HG02943 (cell line): Measurements from ENCODE around the gene MCEMP1.

Source experiments
- ATAC-seq: cut with Tn5 transposase; IDR thresholded peaks from one replicate; pipeline ENCODE4 v1.9.1; 2021; ENCODE audit warnings: mild to moderate bottlenecking, low read depth, moderate library complexity; ENCODE audit not compliant: unreplicated experiment

MCEMP1 gene

GRCh38 chr19:7692417-7693088, 15.7 kb downstream of the MCEMP1 start:
- ATAC-seq = no peak

- no peak for ATAC-seq
Measured at GRCh38 chr19:7694499-7694898, 17.6 kb downstream of the MCEMP1 start.

- no peak for ATAC-seq
Measured at GRCh38 chr19:7697721-7698287, 20.9 kb downstream of the MCEMP1 start.

DNA sequence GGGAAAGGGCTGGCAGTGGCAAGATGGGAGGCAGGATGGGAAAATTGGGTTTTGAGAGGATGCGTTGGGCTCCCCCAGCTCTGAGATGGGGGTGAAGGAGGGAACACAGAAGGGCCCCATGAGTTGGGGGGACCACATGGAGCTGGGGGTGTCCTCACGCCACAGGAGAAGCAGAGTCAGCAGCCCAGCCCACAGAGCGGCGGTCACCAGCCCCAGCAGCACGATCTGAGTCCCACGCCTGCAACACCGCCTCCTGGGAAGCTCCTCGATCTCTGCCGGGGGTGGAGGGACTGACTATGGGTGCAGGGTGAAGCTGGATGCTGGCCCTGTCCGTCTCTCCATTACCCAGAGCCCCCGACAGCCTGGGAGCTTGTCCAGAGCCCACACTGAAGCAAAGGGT, 21.7 kb downstream of the MCEMP1 start:
- no peak for ATAC-seq

DNA sequence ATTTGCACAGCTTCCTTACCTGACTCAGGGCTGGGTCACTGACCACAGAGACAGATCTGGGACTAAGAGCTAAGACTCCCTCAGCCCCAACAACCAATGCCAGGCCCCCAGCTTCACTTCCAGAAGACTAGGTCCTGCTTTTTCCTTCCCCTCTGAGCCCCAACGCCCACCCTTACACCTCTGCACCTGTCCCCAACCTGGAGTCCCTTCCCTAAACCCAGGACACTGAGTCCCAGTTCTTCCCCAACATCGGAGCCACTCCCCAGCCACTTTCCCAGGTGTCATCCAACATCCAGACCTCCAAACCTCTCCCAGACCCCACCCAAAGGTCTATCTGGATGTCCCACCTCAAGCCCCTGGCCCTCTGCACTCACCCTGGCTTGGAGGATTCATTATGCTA, 22.1 kb downstream of the MCEMP1 start:
- ATAC-seq = no peak

GRCh38 chr19:7699417-7700401, 22.8 kb downstream of the MCEMP1 start:
- ATAC-seq = no peak

DNA sequence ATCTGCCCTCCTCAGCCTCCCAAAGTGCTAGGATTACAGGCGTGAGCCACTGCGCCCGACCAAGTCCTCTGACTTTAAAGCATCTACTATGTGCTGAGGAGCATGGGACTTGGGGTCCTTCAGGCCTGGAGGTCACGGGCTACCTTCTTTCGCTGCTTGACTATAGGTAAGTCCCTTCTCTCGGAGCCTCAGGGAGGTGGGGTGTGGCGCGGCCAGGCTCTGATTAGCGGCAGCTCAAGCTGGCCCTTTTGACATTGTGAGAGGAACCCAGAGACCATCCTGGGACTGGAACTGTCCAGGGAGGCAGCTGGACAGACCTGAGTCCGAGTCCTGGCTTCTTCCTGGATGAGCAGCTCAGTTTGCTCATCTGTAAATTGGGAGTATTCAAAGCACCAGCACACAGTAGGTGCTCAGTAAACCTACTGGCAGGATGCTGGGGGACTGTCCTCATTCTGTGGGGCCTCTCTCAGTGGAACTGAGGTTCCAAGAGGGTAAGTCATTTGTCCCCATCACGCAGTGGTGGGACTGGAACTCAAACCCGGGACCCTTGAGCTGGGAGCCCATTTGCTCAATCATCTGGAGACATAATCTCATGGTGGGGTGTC, 24.3 kb downstream of the MCEMP1 start:
- no peak for ATAC-seq

- no peak for ATAC-seq
Measured at GRCh38 chr19:7701654-7702457, 25.0 kb downstream of the MCEMP1 start, which contains the start of gene FCER2. TSS of gene FCER2 (minus strand) at chr19:7702131. CDS start at chr19:7699760, 2,371 bp downstream.

GRCh38 chr19:7703332-7703731, 26.4 kb downstream of the MCEMP1 start:
- no peak for ATAC-seq

- no peak for ATAC-seq
Measured at GRCh38 chr19:7704280-7705060, 27.6 kb downstream of the MCEMP1 start.

GRCh38 chr19:7705387-7706187, 28.7 kb downstream of the MCEMP1 start:
- peak; percentile 60 for ATAC-seq

- no peak for ATAC-seq
Measured at GRCh38 chr19:7706188-7706954, 29.5 kb downstream of the MCEMP1 start.

- no peak for ATAC-seq
Measured at GRCh38 chr19:7706955-7707456, 30.1 kb downstream of the MCEMP1 start.

DNA sequence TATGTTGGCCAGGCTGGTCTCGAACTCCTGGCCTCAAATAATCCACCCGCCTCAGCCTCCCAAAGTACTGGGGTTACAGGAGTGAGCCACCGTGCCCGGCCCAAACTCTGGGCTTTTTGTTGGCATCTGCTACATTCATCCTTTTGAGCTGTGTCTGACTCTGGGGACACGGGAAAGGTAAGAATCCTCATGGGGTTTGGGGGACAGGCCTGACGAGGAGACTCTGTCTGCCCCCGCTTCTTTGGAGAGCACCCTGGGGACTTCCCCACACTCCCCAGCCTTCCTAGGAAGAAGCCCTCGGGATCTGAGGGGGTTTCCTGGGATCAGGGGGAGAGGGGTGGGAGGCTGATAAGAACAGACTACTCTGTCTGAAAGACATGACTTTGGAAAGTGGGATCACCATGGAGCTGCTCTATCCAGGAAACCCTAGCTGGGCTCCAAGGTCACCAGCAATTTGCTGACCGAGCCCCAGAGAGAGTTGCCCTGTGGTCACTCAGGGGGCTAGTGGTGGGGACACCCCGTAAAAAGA, 33.1 kb downstream of the MCEMP1 start:
- ATAC-seq = no peak

DNA sequence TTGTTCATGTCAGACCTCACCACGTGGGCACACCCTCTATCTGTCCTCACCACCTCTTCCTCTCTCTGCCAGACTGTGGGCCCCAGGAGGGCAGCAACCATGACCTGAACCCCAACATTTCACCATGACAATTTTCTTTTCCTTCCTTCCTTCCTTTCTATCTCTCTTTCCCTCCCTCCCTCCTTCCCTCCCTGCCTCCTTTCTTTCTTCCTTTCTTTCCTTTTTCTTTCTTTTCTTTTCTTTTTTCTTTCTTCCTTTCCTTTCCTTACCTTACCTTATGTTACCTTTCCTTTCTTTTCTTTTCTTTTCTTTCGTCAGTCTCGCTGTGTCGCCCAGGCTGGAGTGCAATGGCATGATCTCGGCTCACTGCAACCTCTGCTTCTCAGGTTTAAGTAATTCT, 33.7 kb downstream of the MCEMP1 start:
- ATAC-seq = no peak

- ATAC-seq = no peak
Measured at GRCh38 chr19:7715671-7716070, 38.8 kb downstream of the MCEMP1 start.

- no peak for ATAC-seq
Measured at GRCh38 chr19:7716762-7717161, 39.9 kb downstream of the MCEMP1 start.
